Sigmoid colon (tissue), 7 donors: ENCODE data around the gene CACNB2. TPM values are rescaled to one million over a fixed set of nuclear protein-coding genes. Genes with fewer than 3 reads are reported as not detected.

Experiments
- DNase-seq: peaks from one replicate; pipeline ENCODE4 v3.0.0-alpha.2; 2019
- H3K27ac ChIP-seq, 4 donors: fragments of 200-600 bp; sonication (generic); one replicate each; pipeline ENCODE4 v1.5.1; 2016 to 2019; ENCODE audit warnings: mild to moderate bottlenecking in 1 of 4
- H3K27me3 ChIP-seq, 3 donors: fragments of 200-600 bp; sonication (generic); one replicate each; pipeline ENCODE4 v1.5.1; 2019; ENCODE audit warnings: mild to moderate bottlenecking in 1 of 3
- H3K36me3 ChIP-seq, 4 donors: fragments of 200-600 bp; sonication (generic); one replicate each; pipeline ENCODE4 v1.5.1; 2016 to 2019
- H3K4me1 ChIP-seq, 4 donors: fragments of 200-600 bp; sonication (generic); one replicate each; pipeline ENCODE4 v1.5.1; 2017 to 2019
- H3K4me3 ChIP-seq, 4 donors: fragments of 200-600 bp; sonication (generic); one replicate each; pipeline ENCODE4 v1.5.1; 2017 to 2019; ENCODE audit warnings: mild to moderate bottlenecking in 2 of 4, moderate library complexity in 1 of 4
- H3K9me3 ChIP-seq, 4 donors: fragments of 200-600 bp in 3 of 4; sonication (generic) in 3 of 4; one replicate each; pipeline versions ENCODE4 v1.5.1 to v1.6.1; 2013 to 2019
- EP300 ChIP-seq, 4 donors: sonication (generic); formaldehyde crosslinking; IDR thresholded peaks; one replicate each; pipeline ENCODE4 v1.6.1; 2017; ENCODE audit warnings: antibody characterized with exemption in 4 of 4
- POLR2A ChIP-seq, 2 donors: fragments of 450-650 bp; IDR thresholded peaks; one replicate each; pipeline ENCODE4 v1.6.1; 2016; ENCODE audit warnings: antibody characterized with exemption in 2 of 2, mild to moderate bottlenecking in 2 of 2, moderate library complexity in 2 of 2
- POLR2AphosphoS5 ChIP-seq, 4 donors: sonication (generic); formaldehyde crosslinking; IDR thresholded peaks; one replicate each; pipeline ENCODE4 v1.6.1; 2017; ENCODE audit warnings: antibody characterized with exemption in 4 of 4
- WGBS, 2 donors: extraction: QIAGEN DNeasy Blood & Tissue Kit; methylation state at CpG; one replicate each; pipeline ENCODE4 v1.1.7; 2013; 5-methylcytosine and 5-hydroxymethylcytosine counted together
- intact Hi-C: fragments of 100-400 bp; cut with DNase I; formaldehyde crosslinking; loops from one replicate; pipeline ENCODE4 v1.15.1; 2023
- polyA plus RNA-seq, 3 donors: library from polyadenylated mRNA; stranded (reverse); fragments of 200-250 nt; gene quantifications; one replicate each; pipeline ENCODE4 v1.2.3, GENCODE V29; 2013
- total RNA-seq, 4 donors: library from RNA; depleted of rRNA; stranded (reverse); fragments of >200 nt; gene quantifications; one replicate each; pipeline ENCODE4 v1.1.0, GENCODE V29; 2016
- TF ChIP-seq, protein P1 (sequence below), 4 experiments: fragments of 450-650 bp in 3 of 4; fragments of 200-600 bp in 1 of 4; IDR thresholded peaks; one replicate each; pipeline ENCODE4 v1.5.1; 2016 to 2019; ENCODE audit warnings: antibody characterized with exemption in 4 of 4, mild to moderate bottlenecking in 3 of 4, moderate library complexity in 2 of 4
- donor health status: healthy with polysubstance abuse.
- donor health status: Bipolar disorder and iron deficiency.
- donor health status: healthy.

The CACNB2 gene
- total and polyA plus RNA-seq, 7 donors, result 1.2 to 85.3 (median 36.0) TPM

- TF ChIP-seq, protein P1, sequence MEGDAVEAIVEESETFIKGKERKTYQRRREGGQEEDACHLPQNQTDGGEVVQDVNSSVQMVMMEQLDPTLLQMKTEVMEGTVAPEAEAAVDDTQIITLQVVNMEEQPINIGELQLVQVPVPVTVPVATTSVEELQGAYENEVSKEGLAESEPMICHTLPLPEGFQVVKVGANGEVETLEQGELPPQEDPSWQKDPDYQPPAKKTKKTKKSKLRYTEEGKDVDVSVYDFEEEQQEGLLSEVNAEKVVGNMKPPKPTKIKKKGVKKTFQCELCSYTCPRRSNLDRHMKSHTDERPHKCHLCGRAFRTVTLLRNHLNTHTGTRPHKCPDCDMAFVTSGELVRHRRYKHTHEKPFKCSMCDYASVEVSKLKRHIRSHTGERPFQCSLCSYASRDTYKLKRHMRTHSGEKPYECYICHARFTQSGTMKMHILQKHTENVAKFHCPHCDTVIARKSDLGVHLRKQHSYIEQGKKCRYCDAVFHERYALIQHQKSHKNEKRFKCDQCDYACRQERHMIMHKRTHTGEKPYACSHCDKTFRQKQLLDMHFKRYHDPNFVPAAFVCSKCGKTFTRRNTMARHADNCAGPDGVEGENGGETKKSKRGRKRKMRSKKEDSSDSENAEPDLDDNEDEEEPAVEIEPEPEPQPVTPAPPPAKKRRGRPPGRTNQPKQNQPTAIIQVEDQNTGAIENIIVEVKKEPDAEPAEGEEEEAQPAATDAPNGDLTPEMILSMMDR (IDR thresholded peaks at IDR 0.05), result no peak
- TF ChIP-seq POLR2AphosphoS5 (IDR thresholded peaks at IDR 0.05) (no peak), POLR2A (IDR thresholded peaks at IDR 0.05) (no peak), EP300 (IDR thresholded peaks at IDR 0.05) (no peak)
- Histone ChIP-seq H3K9me3 (no peaks in the 10 kb centered on the region), H3K36me3 (no peaks in the 10 kb centered on the region), H3K27me3 (no peaks in the 10 kb centered on the region), H3K27ac (peak overlapping the region in 1 of 4 donors; percentile 22), H3K4me3 (no peak overlapping the region), H3K4me1 (peaks cover 0 to 55% (median 41%) of the 10 kb centered on the region in 4 donors)
- intact Hi-C loops, result loop anchor here (5.0 kb wide), 1 partner anchor 612 kb away; no protein-coding TSS in a partner anchor
- 77% methylated on average over 1 of the region's 1 CpG for WGBS, 2 donors
- DNase-seq, result no peak
Observed at GRCh38 chr10:18219146-18219545, 78.9 kb downstream of the CACNB2 start.

- no peak for DNase-seq
- Histone ChIP-seq H3K27ac (peak overlapping the region in 1 of 4 donors; percentile 44), H3K9me3 (no peaks in the 10 kb centered on the region), H3K4me1 (peaks cover 0 to 55% (median 38%) of the 10 kb centered on the region in 4 donors), H3K4me3 (no peak overlapping the region), H3K27me3 (no peaks in the 10 kb centered on the region), H3K36me3 (no peaks in the 10 kb centered on the region)
- TF ChIP-seq, protein P1 (IDR thresholded peaks at IDR 0.05), result no peak
- TF ChIP-seq POLR2A (IDR thresholded peaks at IDR 0.05) (no peak), POLR2AphosphoS5 (IDR thresholded peaks at IDR 0.05) (no peak), EP300 (IDR thresholded peaks at IDR 0.05) (no peak)
- WGBS, 2 donors, result 87 to 93% methylated on average over 4 of the region's 4 CpGs
- intact Hi-C loops, result no loop called here
Observed at GRCh38 chr10:18221123-18221522, 80.9 kb downstream of the CACNB2 start.

DNA sequence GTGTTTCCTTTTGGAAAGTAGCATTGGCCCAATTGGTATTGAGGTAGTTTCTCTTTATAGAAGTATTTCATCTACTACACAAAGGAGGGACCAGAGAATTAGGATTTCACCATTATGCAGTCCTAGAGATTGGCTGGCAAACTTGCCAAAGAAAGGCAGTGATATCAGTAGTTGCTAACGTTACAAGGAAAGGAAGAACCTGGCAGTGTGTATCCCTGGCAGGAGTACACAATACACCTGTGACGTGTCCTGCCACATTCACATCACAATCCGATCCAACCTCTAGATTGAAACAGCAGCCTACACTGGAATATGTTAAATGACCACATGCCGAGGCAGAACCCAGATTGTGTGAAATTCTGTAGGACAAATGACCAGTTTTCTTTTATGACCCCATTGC is 81.7 kb downstream of the CACNB2 start:
- H3K27ac ChIP-seq, result no peak overlapping the region
- H3K4me1 ChIP-seq, result peaks cover 0 to 47% (median 32%) of the 10 kb centered on the region in 4 donors
- H3K27me3 ChIP-seq, result no peaks in the 10 kb centered on the region
- intact Hi-C loops, result no loop called here
- no peak overlapping the region for H3K4me3 ChIP-seq
- DNase-seq, result no peak
- no peaks in the 10 kb centered on the region for H3K36me3 ChIP-seq
- WGBS, 2 donors, result 58 to 91% methylated on average over 4 of the region's 4 CpGs
- H3K9me3 ChIP-seq, result no peaks in the 10 kb centered on the region
- TF ChIP-seq POLR2A (IDR thresholded peaks at IDR 0.05), result no peak
- no peak for TF ChIP-seq POLR2AphosphoS5 (IDR thresholded peaks at IDR 0.05)
- TF ChIP-seq, protein P1 (IDR thresholded peaks at IDR 0.05), result no peak
- no peak for TF ChIP-seq EP300 (IDR thresholded peaks at IDR 0.05)

DNA sequence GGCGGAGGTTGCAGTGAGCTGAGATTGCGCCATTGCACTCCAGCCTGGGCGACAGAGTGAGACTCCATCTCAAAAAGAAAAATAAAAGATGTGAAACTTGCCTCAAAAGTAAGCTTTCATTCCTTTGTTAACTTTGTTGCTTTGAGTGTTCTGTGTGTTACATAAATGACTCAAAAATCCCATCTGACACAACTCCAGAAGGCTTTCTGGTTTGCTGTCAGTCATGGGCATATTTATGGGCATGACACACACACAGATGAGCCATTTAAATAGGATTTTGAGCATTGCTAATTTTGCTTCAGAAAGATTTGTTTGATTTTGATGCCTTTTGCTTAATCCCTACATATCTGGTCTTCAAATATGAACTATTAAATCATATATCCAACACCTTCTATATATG is 82.6 kb downstream of the CACNB2 start:
- intact Hi-C loops, result no loop called here
- H3K4me1 ChIP-seq, result peaks cover 0 to 42% (median 24%) of the 10 kb centered on the region in 4 donors
- TF ChIP-seq, protein P1 (IDR thresholded peaks at IDR 0.05), result no peak
- no peak for TF ChIP-seq EP300 (IDR thresholded peaks at IDR 0.05)
- H3K36me3 ChIP-seq, result no peaks in the 10 kb centered on the region
- H3K9me3 ChIP-seq, result no peaks in the 10 kb centered on the region
- 65 to 96% methylated on average over 3 of the region's 3 CpGs for whole genome bisulfite sequencing, 2 donors
- no peaks in the 10 kb centered on the region for H3K27me3 ChIP-seq
- no peak for DNase-seq
- H3K4me3 ChIP-seq, result no peak overlapping the region
- H3K27ac ChIP-seq, result no peak overlapping the region

DNA sequence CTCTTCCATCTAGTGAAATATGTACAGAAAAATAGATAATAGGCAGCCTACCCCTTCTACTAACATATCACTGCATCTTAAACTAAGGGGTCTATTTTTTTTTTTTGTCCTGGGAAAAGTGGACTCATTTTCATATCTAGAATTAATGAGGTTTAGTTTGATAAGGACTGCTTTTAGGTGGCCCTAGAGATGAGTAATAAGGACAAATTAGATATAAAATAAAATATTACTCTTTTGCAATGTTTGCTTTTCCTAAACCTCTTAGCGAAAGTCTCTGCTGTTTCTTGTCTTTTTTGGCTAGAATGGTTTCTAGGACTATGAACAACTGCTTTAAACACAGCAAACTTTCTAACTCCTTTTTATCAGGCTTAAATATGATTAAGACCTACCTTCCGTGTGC is 83.7 kb downstream of the CACNB2 start:
- H3K4me3 ChIP-seq, result no peak overlapping the region
- H3K27ac ChIP-seq, result peak overlapping the region in 2 of 4 donors; percentile 75
- no peaks in the 10 kb centered on the region for H3K36me3 ChIP-seq
- no peak for TF ChIP-seq EP300 (IDR thresholded peaks at IDR 0.05)
- TF ChIP-seq, protein P1 (IDR thresholded peaks at IDR 0.05), result no peak
- no peak for TF ChIP-seq POLR2AphosphoS5 (IDR thresholded peaks at IDR 0.05)
- no peak for TF ChIP-seq POLR2A (IDR thresholded peaks at IDR 0.05)
- intact Hi-C loops, result no loop called here
- no peaks in the 10 kb centered on the region for H3K9me3 ChIP-seq
- H3K27me3 ChIP-seq, result no peaks in the 10 kb centered on the region
- 52 to 87% methylated on average over 2 of the region's 2 CpGs for WGBS, 2 donors
- H3K4me1 ChIP-seq, result peaks cover 0 to 33% (median 23%) of the 10 kb centered on the region in 4 donors
- DNase-seq, result no peak
